Middle frontal gyrus (tissue), 1 donor: ENCODE results near the gene U2SURP.
"Not testable (repeated sequence)": the region's sequence is repeated elsewhere in the genome, so short reads cannot be mapped to it uniquely, and the experiment has no call there.

Experiments
- DNase-seq: peaks from one replicate; pipeline ENCODE4 v3.0.0-alpha.2; 2015; ENCODE audit warnings: low spot score; ENCODE audit errors: extremely low spot score

The U2SURP gene

GRCh38 chr3:142976621-142977398 is 24.6 kb upstream of the U2SURP start:
- DNase-seq, result no peak

GRCh38 chr3:142977399-142977728 is 24.0 kb upstream of the U2SURP start:
- DNase-seq, result no peak

DNA sequence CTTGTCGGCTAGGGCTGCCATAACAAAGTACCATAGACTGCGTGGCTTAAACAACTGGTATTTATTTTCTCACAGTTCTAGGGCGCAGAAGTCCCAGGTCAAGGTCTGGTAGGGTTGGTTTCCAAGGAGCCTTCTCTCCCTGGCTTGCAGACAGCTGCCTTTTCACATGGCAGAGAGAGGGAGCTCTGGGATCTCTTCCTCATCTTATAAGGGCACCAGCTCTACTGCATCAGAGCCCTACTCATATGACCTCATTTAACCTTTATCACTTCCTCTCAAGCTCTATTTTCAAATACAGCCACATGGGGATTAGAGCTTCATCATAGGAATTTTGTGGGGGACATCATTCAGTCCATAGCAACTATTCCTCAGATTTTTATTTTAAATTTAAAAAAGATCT is 20.3 kb upstream of the U2SURP start:
- DNase-seq, result no peak

DNA sequence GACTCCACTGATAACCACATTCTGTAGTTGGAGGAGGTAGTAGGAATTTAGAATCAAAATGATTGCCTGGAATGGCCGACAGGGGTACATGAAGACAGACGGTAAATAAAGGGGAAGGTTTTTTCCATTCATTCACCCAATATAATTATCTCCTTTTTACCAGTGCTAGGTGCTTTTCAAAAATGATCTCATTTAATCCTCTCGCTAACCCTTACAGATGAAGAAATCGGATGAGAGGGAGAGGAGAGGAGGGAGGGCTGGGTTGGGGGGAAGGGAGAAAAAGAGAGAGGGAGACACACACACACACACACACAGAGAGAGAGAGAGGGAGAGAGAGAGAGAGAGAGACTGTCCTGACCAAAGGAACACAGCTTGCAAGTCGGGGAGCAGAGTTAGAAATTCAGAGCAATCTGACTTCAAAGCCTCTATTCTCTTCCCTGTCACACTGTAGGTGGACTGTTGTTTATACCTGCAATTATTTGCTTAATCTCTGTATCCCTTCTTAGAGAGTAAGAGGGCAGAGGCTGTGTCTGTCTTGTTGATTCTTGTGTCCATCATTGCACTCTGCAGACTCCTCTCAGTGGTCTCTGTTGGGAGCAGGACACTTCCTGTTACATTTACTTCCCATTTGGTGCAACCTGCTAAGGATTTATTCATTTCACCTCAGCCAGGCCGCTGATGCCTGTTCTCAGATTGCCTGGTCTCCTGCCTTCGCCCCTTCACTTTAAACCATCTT is 19.2 kb upstream of the U2SURP start:
- DNase-seq, result no peak

- DNase-seq, result no peak
Measured at GRCh38 chr3:142983318-142983717, 18.1 kb upstream of the U2SURP start.

- DNase-seq, result no peak
Measured at GRCh38 chr3:142984255-142984654, 17.1 kb upstream of the U2SURP start.

DNA sequence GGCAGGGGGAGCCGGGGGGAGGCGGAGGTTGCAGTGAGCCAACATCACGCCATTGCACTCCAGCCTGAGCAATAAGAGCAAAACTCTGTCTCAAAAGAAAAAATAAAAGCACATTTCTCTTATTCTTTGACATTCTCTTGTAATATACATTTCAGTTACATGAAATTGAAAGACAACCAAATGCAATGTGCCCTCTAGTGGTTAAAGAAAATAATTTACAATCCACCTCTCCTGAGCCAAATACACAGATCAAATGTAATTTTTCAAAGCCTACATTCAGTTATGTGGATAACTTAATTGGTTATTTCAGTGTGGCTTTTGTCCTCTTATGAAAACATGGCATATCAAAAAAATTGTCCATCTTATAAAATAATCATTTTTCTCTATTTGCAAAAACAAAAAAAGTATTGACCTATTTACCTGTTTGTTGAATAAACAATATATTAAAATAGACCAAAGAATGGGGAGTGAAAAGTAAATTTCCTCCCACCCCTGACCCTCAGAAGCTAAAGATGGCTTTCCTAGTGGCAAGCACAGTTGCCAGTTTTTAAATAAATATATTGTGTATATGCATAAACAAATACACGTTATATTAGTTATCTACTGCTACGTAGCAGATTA is 14.2 kb upstream of the U2SURP start:
- DNase-seq, result no peak

GRCh38 chr3:142987707-142988106 is 13.7 kb upstream of the U2SURP start:
- DNase-seq, result no peak

- not testable (repeated sequence) for DNase-seq
Measured at GRCh38 chr3:142988221-142988620, 13.1 kb upstream of the U2SURP start.

DNA sequence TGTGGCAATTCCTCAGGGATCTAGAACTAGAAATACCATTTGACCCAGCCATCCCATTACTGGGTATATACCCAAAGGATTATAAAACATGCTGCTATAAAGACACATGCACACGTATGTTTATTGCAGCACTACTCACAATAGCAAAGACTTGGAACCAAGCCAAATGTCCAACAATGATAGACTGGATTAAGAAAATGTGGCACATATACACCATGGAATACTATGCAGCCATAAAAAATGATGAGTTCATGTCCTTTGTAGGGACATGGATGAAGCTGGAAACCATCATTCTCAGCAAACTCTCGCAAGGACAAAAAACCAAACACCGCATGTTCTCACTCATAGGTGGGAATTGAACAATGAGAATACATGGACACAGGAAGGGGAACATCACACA is 12.5 kb upstream of the U2SURP start:
- not testable (repeated sequence) for DNase-seq

- no peak for DNase-seq
Measured at GRCh38 chr3:142990721-142991120, 10.6 kb upstream of the U2SURP start.

DNA sequence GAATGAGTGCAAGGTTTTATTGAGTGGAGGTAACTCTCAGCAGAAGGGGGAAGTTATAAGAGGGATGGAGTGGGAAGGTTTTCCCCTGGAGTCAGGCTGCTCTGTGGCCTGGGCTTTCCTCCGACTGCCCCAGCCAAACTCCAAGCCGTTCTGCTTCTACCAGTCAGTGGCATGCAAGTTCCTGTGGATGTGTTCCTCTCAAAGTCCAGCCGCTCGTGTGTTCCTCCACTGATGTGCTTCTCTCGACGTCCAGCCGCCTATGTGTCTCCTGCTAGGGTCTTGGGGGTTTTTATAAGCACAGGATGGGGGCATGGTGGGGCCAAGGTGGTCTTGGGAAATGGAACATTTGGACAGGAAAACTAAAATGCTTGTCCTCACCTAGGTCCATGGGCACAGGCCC is 9.0 kb upstream of the U2SURP start:
- DNase-seq, result no peak

DNA sequence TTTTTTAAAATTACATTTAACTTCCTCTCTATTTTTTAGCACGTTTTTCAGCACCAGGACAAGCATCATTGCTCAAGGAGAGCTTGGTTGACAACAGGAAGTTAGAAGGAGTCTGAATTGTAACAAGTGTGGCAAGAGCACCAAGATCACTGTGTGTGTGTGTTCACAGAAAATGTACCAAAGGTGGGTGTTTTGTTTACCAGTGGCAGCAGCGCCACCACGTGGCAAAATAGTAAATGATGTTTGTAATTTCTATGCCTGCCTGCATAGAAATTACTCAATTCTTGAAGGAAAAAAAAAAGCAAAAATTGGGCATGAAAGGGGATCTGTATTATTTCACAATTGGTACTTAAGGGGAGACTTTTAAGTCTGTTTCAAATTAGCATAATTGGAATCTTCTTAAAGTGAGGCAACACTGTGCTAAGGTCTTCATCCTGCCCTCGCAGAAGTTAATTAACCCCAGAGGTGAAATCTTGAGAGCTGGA is 7.4 kb upstream of the U2SURP start:
- peak; percentile 54 for DNase-seq

GRCh38 chr3:142997330-142997729 is 4.0 kb upstream of the U2SURP start:
- DNase-seq, result no peak

DNA sequence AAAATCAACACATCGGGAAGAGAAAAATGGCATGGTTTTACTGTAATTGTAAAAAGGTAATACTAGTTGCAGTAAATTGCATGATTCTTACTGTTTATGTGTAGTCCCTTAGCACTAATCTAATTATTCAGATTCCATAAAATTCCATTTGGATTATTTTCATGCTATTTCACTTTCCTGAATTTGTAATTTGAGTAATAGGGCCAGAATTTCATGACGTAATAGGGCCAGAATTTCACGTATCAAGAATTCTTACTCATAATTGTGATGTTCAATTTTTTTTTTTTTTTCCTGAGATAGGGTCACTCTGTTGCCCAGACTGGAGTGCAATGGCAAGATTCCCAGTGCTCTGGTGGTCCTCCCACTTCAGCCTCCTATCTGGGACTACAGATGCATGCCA is 2.9 kb upstream of the U2SURP start:
- DNase-seq, result no peak

- DNase-seq, result no peak
Measured at GRCh38 chr3:142999881-143000280, 1.5 kb upstream of the U2SURP start.

DNA sequence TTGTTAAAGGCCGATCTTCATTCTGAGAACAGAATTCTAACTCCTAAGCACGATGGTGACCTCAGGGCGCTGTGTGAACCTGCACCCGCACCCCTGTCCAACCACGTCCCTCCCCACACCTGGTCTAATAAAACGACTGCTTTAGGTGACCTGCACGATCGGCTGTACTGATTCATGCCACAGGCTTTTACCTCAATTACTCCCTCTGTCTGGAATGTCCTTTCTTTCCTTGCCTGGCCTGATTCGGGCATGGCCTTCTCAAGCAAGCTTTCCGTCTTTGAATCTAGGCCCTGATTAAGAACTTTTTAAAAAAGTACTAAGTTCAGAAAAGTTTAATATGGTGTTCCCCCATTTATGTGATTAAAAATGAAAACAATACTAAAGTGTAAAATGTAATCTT is 842 bp upstream of the U2SURP start:
- no peak for DNase-seq

DNA sequence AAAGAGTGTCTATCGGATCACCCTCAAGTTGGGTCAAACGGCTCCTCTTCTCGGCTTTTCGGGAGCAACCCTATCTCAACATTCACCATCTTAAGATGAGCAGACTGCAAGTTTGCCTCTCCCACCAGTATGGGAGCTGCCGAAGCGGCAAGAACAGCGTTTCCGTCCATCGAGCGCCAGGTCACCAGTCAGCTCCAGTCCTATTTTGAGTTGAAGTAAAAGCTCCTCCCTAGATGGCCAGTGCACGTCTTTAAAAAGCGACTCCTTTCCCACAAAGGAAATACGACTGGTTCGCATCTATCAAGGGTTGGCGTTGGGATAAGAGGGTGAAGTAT is 369 bp upstream of the U2SURP start:
- DNase-seq, result no peak

GRCh38 chr3:143002083-143002712 is 828 bp downstream of the U2SURP start:
- no peak for DNase-seq

DNA sequence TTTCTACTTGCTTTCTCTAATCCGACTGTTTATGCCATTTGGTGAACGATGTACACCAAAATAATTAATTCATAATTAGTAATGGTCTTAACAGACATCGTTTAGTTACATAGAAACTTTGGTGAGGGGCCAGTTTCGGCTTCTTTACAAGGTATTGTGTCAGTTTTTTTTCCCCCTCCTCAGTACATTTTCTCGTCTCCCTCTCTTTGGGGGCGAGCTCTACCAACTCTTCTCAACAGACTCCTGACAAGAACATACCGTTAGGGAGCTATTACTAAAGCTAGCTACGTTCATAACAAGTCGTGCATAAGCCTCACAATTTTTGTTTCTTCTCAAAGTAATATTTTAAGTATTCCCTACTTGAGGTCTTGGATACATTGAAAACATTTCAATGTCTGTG is 1.4 kb downstream of the U2SURP start:
- no peak for DNase-seq

GRCh38 chr3:143004823-143005222 is 3.5 kb downstream of the U2SURP start:
- no peak for DNase-seq

- DNase-seq, result no peak
Measured at GRCh38 chr3:143010024-143010423, 8.7 kb downstream of the U2SURP start.
